Osteoblast (primary cell): ENCODE data around the gene ACSM3. TPM values are rescaled to one million over a fixed set of nuclear protein-coding genes. Genes with fewer than 3 reads are reported as not detected.
"Not testable (repeated sequence)": the region's sequence is repeated elsewhere in the genome, so short reads cannot be mapped to it uniquely, and the experiment has no call there.

Experiments
- DNase-seq: peaks from one replicate; pipeline ENCODE4 v3.0.0; 2011; ENCODE audit warnings: low spot score, mixed read lengths; ENCODE audit not compliant: insufficient read length; ENCODE audit errors: missing footprints
- H2AFZ ChIP-seq: 2 replicates; pipeline ENCODE4 v1.6.0; 2011; ENCODE audit warnings: mild to moderate bottlenecking, low read length
- H3K27ac ChIP-seq: 2 replicates; pipeline ENCODE4 v1.5.1; 2011; ENCODE audit warnings: mild to moderate bottlenecking, low read depth, low read length, moderate library complexity
- H3K27me3 ChIP-seq: 2 replicates; pipeline ENCODE4 v1.6.0; 2012; ENCODE audit warnings: mild to moderate bottlenecking, control low read depth, inconsistent platforms, low read length, moderate library complexity; ENCODE audit not compliant: insufficient read depth
- H3K36me3 ChIP-seq: 2 replicates; pipeline ENCODE4 v1.5.1; 2011; ENCODE audit warnings: mild to moderate bottlenecking, low read length, control low read depth, moderate library complexity; ENCODE audit not compliant: insufficient read depth
- H3K4me1 ChIP-seq: 2 replicates; pipeline ENCODE4 v1.5.1; 2011; ENCODE audit warnings: mild to moderate bottlenecking, low read length, control low read depth, moderate library complexity; ENCODE audit not compliant: insufficient read depth
- H3K4me2 ChIP-seq: 2 replicates; pipeline ENCODE4 v1.6.0; 2011; ENCODE audit warnings: mild to moderate bottlenecking, low read length; ENCODE audit not compliant: insufficient read depth
- H3K4me3 ChIP-seq: fragments of 200-600 bp; sonication (generic); 3 replicates; pipeline ENCODE4 v1.5.1; 2012; ENCODE audit warnings: mild to moderate bottlenecking, low read length, inconsistent platforms; ENCODE audit not compliant: insufficient read depth
- H3K79me2 ChIP-seq: 2 replicates; pipeline ENCODE4 v1.6.0; 2012; ENCODE audit warnings: mild to moderate bottlenecking, low read length, control low read depth, inconsistent platforms; ENCODE audit not compliant: insufficient read depth
- H3K9me3 ChIP-seq: 2 replicates; pipeline ENCODE4 v1.5.1; 2011; ENCODE audit warnings: low read depth, low read length, control low read depth
- H4K20me1 ChIP-seq: 2 replicates; pipeline ENCODE4 v1.6.0; 2012; ENCODE audit warnings: mild to moderate bottlenecking, low read length, control low read depth; ENCODE audit not compliant: insufficient read depth
- total RNA-seq: library from RNA; depleted of rRNA; stranded (reverse); fragments of >200 nt; gene quantifications from 2 replicates; pipeline ENCODE4 v1.2.3, GENCODE V29; 2012
- TF ChIP-seq, protein P1 (sequence below): IDR thresholded peaks from 2 replicates; pipeline ENCODE4 v1.5.1; 2011; ENCODE audit warnings: mild to moderate bottlenecking, low read depth, low read length, moderate library complexity; ENCODE audit errors: extremely low read depth

Gene ACSM3
- total RNA-seq, 1 donor = 1.1 TPM

DNA sequence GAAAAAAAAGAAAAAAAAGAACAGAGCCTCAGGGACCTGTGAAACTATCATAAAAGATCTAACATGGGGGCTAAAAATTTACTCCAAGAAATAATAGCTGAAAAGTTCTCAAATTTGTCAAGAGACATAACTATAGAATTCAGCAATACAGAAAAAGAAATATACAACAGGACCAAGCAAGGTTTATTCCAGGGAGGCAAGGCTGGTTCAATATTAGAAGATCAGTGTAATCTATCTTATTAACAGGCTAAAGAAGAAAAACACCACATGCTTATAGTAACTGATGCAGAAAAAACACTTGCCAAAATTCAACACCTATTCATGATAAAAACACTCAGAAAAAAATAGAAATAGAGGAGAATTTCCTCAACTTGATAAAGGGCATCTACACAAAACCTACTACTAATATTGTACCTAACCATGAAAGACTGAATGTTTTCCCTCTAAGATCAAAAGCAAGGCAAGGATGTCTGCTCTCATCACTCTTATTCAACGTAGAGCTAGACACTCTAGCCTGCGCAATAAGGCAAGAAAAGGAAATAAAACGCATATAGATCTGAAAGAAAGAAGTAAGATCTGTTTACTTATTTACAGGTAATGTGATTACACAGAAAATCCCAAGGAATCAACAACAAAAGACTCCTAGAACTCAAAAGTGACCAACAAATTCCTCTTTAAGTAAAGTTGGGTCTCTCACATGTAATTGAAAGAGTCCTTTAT is 1.2 kb upstream of the ACSM3 start:
- Histone ChIP-seq H3K9me3 (no peaks in the 10 kb centered on the region), H3K27ac (no peak overlapping the region), H3K36me3 (no peaks in the 10 kb centered on the region), H3K4me1 (no peaks in the 10 kb centered on the region), H4K20me1 (no peaks in the 10 kb centered on the region), H3K27me3 (no peaks in the 10 kb centered on the region), H3K4me3 (no peak overlapping the region), H2AFZ (no peak overlapping the region), H3K79me2 (no peaks in the 10 kb centered on the region), H3K4me2 (no peak overlapping the region)
- TF ChIP-seq, protein P1, sequence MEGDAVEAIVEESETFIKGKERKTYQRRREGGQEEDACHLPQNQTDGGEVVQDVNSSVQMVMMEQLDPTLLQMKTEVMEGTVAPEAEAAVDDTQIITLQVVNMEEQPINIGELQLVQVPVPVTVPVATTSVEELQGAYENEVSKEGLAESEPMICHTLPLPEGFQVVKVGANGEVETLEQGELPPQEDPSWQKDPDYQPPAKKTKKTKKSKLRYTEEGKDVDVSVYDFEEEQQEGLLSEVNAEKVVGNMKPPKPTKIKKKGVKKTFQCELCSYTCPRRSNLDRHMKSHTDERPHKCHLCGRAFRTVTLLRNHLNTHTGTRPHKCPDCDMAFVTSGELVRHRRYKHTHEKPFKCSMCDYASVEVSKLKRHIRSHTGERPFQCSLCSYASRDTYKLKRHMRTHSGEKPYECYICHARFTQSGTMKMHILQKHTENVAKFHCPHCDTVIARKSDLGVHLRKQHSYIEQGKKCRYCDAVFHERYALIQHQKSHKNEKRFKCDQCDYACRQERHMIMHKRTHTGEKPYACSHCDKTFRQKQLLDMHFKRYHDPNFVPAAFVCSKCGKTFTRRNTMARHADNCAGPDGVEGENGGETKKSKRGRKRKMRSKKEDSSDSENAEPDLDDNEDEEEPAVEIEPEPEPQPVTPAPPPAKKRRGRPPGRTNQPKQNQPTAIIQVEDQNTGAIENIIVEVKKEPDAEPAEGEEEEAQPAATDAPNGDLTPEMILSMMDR = no peak
- DNase-seq = no peak

- not testable (repeated sequence) for H2AFZ ChIP-seq, H3K4me1 ChIP-seq, DNase-seq
Observed at GRCh38 chr16:20764448-20764847, 634 bp downstream of the ACSM3 start.

DNA sequence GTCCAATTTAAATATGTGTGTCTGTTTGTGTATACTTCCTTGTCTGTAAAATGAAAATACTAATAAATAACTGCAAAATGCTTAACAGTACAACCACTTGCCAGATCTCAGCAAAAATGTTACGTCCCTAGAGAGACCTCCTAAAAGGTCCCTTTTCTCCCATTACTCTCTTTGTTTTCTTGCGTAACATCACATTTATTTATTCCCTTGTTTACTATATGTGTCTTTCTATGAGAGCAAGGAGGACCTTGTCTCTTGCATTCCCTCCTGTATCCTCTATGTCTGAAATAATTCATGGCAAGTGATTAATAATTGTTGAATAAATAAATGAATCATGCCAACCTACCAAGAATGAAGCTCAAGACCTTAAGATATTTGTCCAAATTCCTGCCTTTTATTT is 1.9 kb downstream of the ACSM3 start:
- H3K4me2 ChIP-seq = no peak overlapping the region
- TF ChIP-seq, protein P1 = no peak
- H3K4me1 ChIP-seq = no peaks in the 10 kb centered on the region
- H3K79me2 ChIP-seq = no peaks in the 10 kb centered on the region
- no peak overlapping the region for H3K4me3 ChIP-seq
- no peak overlapping the region for H3K27ac ChIP-seq
- no peak overlapping the region for H2AFZ ChIP-seq
- DNase-seq = no peak
- no peaks in the 10 kb centered on the region for H3K36me3 ChIP-seq
- H3K9me3 ChIP-seq = no peaks in the 10 kb centered on the region
- H4K20me1 ChIP-seq = no peaks in the 10 kb centered on the region
- H3K27me3 ChIP-seq = no peaks in the 10 kb centered on the region

More at GRCh38 chr16:20764448-20764847, 634 bp downstream of the ACSM3 start:
- H4K20me1 ChIP-seq, H3K4me2 ChIP-seq, H3K27ac ChIP-seq, H3K36me3 ChIP-seq, H3K4me3 ChIP-seq, H3K27me3 ChIP-seq, H3K79me2 ChIP-seq, H3K9me3 ChIP-seq: not testable (repeated sequence)

GRCh38 chr16:20766294-20766693 is 2.5 kb downstream of the ACSM3 start:
- H3K27ac ChIP-seq = no peak overlapping the region
- H3K4me3 ChIP-seq = no peak overlapping the region
- no peaks in the 10 kb centered on the region for H3K4me1 ChIP-seq
- H3K79me2 ChIP-seq = no peaks in the 10 kb centered on the region
- H3K36me3 ChIP-seq = no peaks in the 10 kb centered on the region
- H3K4me2 ChIP-seq = no peak overlapping the region
- TF ChIP-seq, protein P1 = no peak
- no peaks in the 10 kb centered on the region for H3K9me3 ChIP-seq
- DNase-seq = no peak
- H3K27me3 ChIP-seq = no peaks in the 10 kb centered on the region
- H4K20me1 ChIP-seq = no peaks in the 10 kb centered on the region
- no peak overlapping the region for H2AFZ ChIP-seq
